Fibroblast of the aortic adventitia (primary cell): ENCODE results near the gene TENT4B. TPM values are rescaled to one million over a fixed set of nuclear protein-coding genes. Genes with fewer than 3 reads are reported as not detected.

Source experiments
- DNase-seq: peaks from one replicate; pipeline ENCODE4 v3.0.0-alpha.2; 2010; ENCODE audit warnings: low read depth
- H3K4me3 ChIP-seq: 2 replicates; pipeline ENCODE4 v1.5.1; 2011; ENCODE audit warnings: low read depth, mild to moderate bottlenecking, control low read depth, low read length, moderate library complexity
- CTCF ChIP-seq: IDR thresholded peaks from 2 replicates; pipeline ENCODE4 v1.5.1; 2011; ENCODE audit warnings: mild to moderate bottlenecking, low read length, control low read depth, inconsistent platforms; ENCODE audit not compliant: insufficient read depth
- total RNA-seq: library from RNA; depleted of rRNA; stranded (reverse); fragments of >200 nt; gene quantifications from 2 replicates; pipeline ENCODE4 v1.2.3, GENCODE V29; 2012; ENCODE audit warnings: low replicate concordance

TENT4B gene
- total RNA-seq, 1 donor, result 9.7 TPM

GRCh38 chr16:50269061-50269705 is 116.1 kb downstream of the TENT4B start:
- no peak overlapping the region for H3K4me3 ChIP-seq
- TF ChIP-seq CTCF, result no peak
- no peak for DNase-seq

- TF ChIP-seq CTCF, result no peak
- no peak for DNase-seq
- no peak overlapping the region for H3K4me3 ChIP-seq
Observed at GRCh38 chr16:50269769-50270509, 116.8 kb downstream of the TENT4B start.

GRCh38 chr16:50270510-50271147 is 117.5 kb downstream of the TENT4B start:
- no peak overlapping the region for H3K4me3 ChIP-seq
- no peak for DNase-seq
- no peak for TF ChIP-seq CTCF

GRCh38 chr16:50271148-50272041 is 118.3 kb downstream of the TENT4B start:
- DNase-seq, result no peak
- H3K4me3 ChIP-seq, result no peak overlapping the region
- TF ChIP-seq CTCF, result no peak

- no peak for TF ChIP-seq CTCF
- no peak overlapping the region for H3K4me3 ChIP-seq
- DNase-seq, result no peak
Observed at GRCh38 chr16:50272111-50272571, 119.0 kb downstream of the TENT4B start.

- no peak for DNase-seq
- TF ChIP-seq CTCF, result no peak
- H3K4me3 ChIP-seq, result no peak overlapping the region
Observed at GRCh38 chr16:50272687-50273381, 119.7 kb downstream of the TENT4B start.
